Upper lobe of right lung (tissue), 1 donor: Measurements from ENCODE around the gene TMED7. TPM values are rescaled to one million over a fixed set of nuclear protein-coding genes. Genes with fewer than 3 reads are reported as not detected.
A peak's percentile ranks its signal among the peaks of the same experiment; 100 is the strongest.

ENCODE experiments used
- ATAC-seq: fragments of 200-7000 bp; cut with Tn5 transposase; one replicate; pipeline ENCODE4 v1.9.1; 2020; ENCODE audit warnings: mild to moderate bottlenecking, moderate library complexity
- DNase-seq: peaks from one replicate; pipeline ENCODE4 v3.0.0-alpha.2; 2020
- H3K27ac ChIP-seq: fragments of 200-600 bp; one replicate; pipeline ENCODE4 v1.8.0; 2022
- H3K27me3 ChIP-seq: fragments of 200-600 bp; one replicate; pipeline ENCODE4 v1.8.0; 2022; ENCODE audit warnings: mild to moderate bottlenecking
- H3K36me3 ChIP-seq: fragments of 200-600 bp; one replicate; pipeline ENCODE4 v1.8.0; 2022
- H3K4me1 ChIP-seq: fragments of 200-600 bp; one replicate; pipeline ENCODE4 v1.8.0; 2022
- H3K4me3 ChIP-seq: fragments of 200-600 bp; one replicate; pipeline ENCODE4 v1.8.0; 2022; ENCODE audit warnings: mild to moderate bottlenecking
- H3K9me3 ChIP-seq: fragments of 200-600 bp; one replicate; pipeline ENCODE4 v1.8.0; 2022
- CTCF ChIP-seq: fragments of 200-600 bp; IDR thresholded peaks from one replicate; pipeline ENCODE4 v1.8.0; 2022; ENCODE audit warnings: antibody characterized with exemption
- intact Hi-C: fragments of 100-400 bp; cut with DNase I; formaldehyde crosslinking; loops from one replicate; pipeline ENCODE4 v1.11.0; 2022
- total RNA-seq: library from RNA; stranded (reverse); fragmentation: NEBNext Ultra II Directional; extraction: Animal tissue kit (Norgen Biotek cat#: 25700); gene quantifications from one replicate; pipeline ENCODE4 v1.2.1, GENCODE V29; 2021
- donor health status: DM: no; HTN: yes; CAD: no; lungs with severe emphysema.

TMED7 gene
- total RNA-seq, 1 donor from 2014 or later, result 93.5 TPM

GRCh38 chr5:115600766-115601165 lies 25.1 kb downstream of the TMED7 start:
- H3K4me3 ChIP-seq, result peak overlapping the region; percentile 82
- DNase-seq (no peak), ATAC-seq (no peak)
- H3K27me3 ChIP-seq, result no peaks in the 10 kb centered on the region
- H3K9me3 ChIP-seq, result no peaks in the 10 kb centered on the region
- H3K27ac ChIP-seq, result no peak overlapping the region
- no peak for TF ChIP-seq CTCF
- H3K36me3 ChIP-seq, result no peaks in the 10 kb centered on the region
- intact Hi-C loops, result no loop called here
- H3K4me1 ChIP-seq, result peaks cover 33% of the 10 kb centered on the region

- no peaks in the 10 kb centered on the region for H3K36me3 ChIP-seq
- H3K9me3 ChIP-seq, result no peaks in the 10 kb centered on the region
- peaks cover 33% of the 10 kb centered on the region for H3K4me1 ChIP-seq
- no peak for TF ChIP-seq CTCF
- ATAC-seq (peak; percentile 5), DNase-seq (no peak)
- H3K27me3 ChIP-seq, result no peaks in the 10 kb centered on the region
- no peak overlapping the region for H3K4me3 ChIP-seq
- intact Hi-C loops, result no loop called here
- H3K27ac ChIP-seq, result no peak overlapping the region
Measured at GRCh38 chr5:115599924-115600323, 25.9 kb downstream of the TMED7 start.

GRCh38 chr5:115599502-115599901 lies 26.3 kb downstream of the TMED7 start:
- Histone ChIP-seq H3K36me3 (no peaks in the 10 kb centered on the region), H3K27ac (no peak overlapping the region), H3K27me3 (no peaks in the 10 kb centered on the region), H3K9me3 (no peaks in the 10 kb centered on the region), H3K4me3 (no peak overlapping the region), H3K4me1 (peaks cover 33% of the 10 kb centered on the region)
- ATAC-seq, result peak; percentile 69
- DNase-seq, result no peak
- no peak for TF ChIP-seq CTCF
- intact Hi-C loops, result no loop called here

GRCh38 chr5:115594128-115595047 lies 31.4 kb downstream of the TMED7 start:
- intact Hi-C loops, result no loop called here
- Histone ChIP-seq H3K36me3 (no peaks in the 10 kb centered on the region), H3K27ac (no peak overlapping the region), H3K27me3 (no peaks in the 10 kb centered on the region), H3K9me3 (no peaks in the 10 kb centered on the region), H3K4me1 (peaks cover 7% of the 10 kb centered on the region), H3K4me3 (no peak overlapping the region)
- ATAC-seq (no peak), DNase-seq (no peak)
- no peak for TF ChIP-seq CTCF

GRCh38 chr5:115589043-115589442 lies 36.8 kb downstream of the TMED7 start:
- no peak for TF ChIP-seq CTCF
- H3K27me3 ChIP-seq, result no peaks in the 10 kb centered on the region
- H3K4me1 ChIP-seq, result no peaks in the 10 kb centered on the region
- DNase-seq, result no peak
- H3K36me3 ChIP-seq, result no peaks in the 10 kb centered on the region
- H3K9me3 ChIP-seq, result no peaks in the 10 kb centered on the region
- H3K4me3 ChIP-seq, result no peak overlapping the region
- no peak overlapping the region for H3K27ac ChIP-seq
- no peak for ATAC-seq
- intact Hi-C loops, result no loop called here
